AG04450 (cell line): ENCODE data around the gene FEN1. TPM values are rescaled to one million over a fixed set of nuclear protein-coding genes. Genes with fewer than 3 reads are reported as not detected.
A peak's percentile ranks its signal among the peaks of the same experiment; 100 is the strongest.

Experiments
- CTCF ChIA-PET: fragments of 300-600, 350-600 bp; formaldehyde crosslinking; extraction: SDS; loops from one replicate; lab custom pipeline; 2022; ENCODE audit warnings: antibody characterized with exemption, inconsistent platforms; lab: Charles Lee
- POLR2A ChIA-PET: fragments of 350-600 bp; formaldehyde crosslinking; extraction: SDS; loops from one replicate; lab custom pipeline; 2021; ENCODE audit warnings: antibody characterized with exemption, inconsistent platforms; lab: Yijun Ruan, JAX
- DNase-seq: peaks from one replicate; pipeline ENCODE4 v3.0.0-alpha.2; 2011; ENCODE audit warnings: low read depth, low spot score
- H3K27ac ChIP-seq: one replicate; pipeline ENCODE4 v1.5.1; 2012; ENCODE audit warnings: low read depth, low read length, control low read depth
- H3K27me3 ChIP-seq: one replicate; pipeline ENCODE4 v1.6.0; 2012; ENCODE audit warnings: low read length; ENCODE audit not compliant: control insufficient read depth, insufficient read depth
- H3K4me3 ChIP-seq: 2 replicates; pipeline ENCODE4 v1.5.1; 2011; ENCODE audit warnings: mild to moderate bottlenecking, low read depth, low read length, control low read depth
- H3K9me3 ChIP-seq: 2 replicates; pipeline ENCODE4 v1.5.1; 2012; ENCODE audit warnings: low read length; ENCODE audit not compliant: control insufficient read depth, insufficient read depth
- polyA minus RNA-seq: library from RNA; depleted of rRNA, polyadenylated mRNA; stranded (reverse); fragments of >200 nt; gene quantifications from 2 replicates; pipeline ENCODE4 v1.2.3, GENCODE V29; 2011; rRNA and poly(A)+ RNA removed
- polyA plus RNA-seq: library from polyadenylated mRNA; depleted of rRNA; stranded (reverse); fragments of >200 nt; gene quantifications from 2 replicates; pipeline ENCODE4 v1.2.3, GENCODE V29; 2011; rRNA removed
- TF ChIP-seq, protein P1 (sequence below): IDR thresholded peaks from 2 replicates; pipeline ENCODE4 v1.5.1; 2011; ENCODE audit warnings: low read depth, low read length, control low read depth, inconsistent platforms

The FEN1 gene
- polyA plus RNA-seq (7.1 and 8.4 TPM in 2 replicates), polyA minus RNA-seq (8.6 and 10.3 TPM in 2 replicates)

DNA sequence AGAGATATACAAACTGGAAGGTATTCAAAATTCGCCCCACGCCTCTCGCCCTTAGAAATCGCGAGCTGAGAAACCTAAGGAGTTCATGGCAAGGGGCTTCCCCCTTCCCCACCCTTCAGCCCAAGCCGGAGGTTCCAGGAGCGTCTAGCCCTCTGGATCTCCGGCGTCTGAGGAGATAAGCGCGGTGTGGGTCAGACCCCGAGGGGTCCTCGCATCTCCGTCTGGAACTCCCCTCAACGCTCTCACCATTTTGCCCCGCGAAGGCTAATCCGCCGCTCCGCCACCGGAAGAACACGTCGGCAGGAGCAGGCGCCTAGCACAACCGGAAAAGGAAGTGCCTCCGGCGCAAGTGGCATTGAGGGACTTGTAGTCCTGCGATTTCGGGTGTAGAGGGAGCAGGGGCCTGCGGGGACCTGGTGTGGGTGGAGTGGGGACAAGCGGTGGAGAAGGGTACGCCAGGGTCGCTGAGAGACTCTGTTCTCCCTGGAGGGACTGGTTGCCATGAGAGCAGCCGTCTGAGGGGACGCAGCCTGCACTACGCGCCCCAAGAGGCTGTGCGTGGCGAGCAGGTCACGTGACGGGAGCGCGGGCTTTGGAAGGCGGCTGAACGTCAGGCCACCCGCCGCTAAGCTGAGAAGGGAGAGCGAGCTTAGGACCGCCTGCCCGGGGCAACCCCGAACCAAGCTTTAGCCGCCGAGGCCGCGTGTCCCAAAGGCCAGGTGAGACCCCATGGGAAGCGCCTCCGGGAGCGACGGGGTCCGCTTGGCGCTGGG, at the start of gene FEN1, which contains the start of gene TMEM258:
Gene FEN1 (plus strand): TSS at position 602 of the 773 bp plus-strand sequence. CDS start 2,451 bp downstream, outside the sequence.
Gene TMEM258 (minus strand): TSS at position 290 of the 773 bp plus-strand sequence. CDS start 41 bp downstream, at position 249.
- TF ChIP-seq, protein P1, sequence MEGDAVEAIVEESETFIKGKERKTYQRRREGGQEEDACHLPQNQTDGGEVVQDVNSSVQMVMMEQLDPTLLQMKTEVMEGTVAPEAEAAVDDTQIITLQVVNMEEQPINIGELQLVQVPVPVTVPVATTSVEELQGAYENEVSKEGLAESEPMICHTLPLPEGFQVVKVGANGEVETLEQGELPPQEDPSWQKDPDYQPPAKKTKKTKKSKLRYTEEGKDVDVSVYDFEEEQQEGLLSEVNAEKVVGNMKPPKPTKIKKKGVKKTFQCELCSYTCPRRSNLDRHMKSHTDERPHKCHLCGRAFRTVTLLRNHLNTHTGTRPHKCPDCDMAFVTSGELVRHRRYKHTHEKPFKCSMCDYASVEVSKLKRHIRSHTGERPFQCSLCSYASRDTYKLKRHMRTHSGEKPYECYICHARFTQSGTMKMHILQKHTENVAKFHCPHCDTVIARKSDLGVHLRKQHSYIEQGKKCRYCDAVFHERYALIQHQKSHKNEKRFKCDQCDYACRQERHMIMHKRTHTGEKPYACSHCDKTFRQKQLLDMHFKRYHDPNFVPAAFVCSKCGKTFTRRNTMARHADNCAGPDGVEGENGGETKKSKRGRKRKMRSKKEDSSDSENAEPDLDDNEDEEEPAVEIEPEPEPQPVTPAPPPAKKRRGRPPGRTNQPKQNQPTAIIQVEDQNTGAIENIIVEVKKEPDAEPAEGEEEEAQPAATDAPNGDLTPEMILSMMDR = no peak
- peak; percentile 88 for DNase-seq
- POLR2A ChIA-PET = interaction anchor here (0.8 to 2.3 kb wide), 5 partner anchors 13 to 935 kb away, joined by 3 to 13 read pairs (median 3); partner anchors contain the start of gene HNRNPUL2

DNA sequence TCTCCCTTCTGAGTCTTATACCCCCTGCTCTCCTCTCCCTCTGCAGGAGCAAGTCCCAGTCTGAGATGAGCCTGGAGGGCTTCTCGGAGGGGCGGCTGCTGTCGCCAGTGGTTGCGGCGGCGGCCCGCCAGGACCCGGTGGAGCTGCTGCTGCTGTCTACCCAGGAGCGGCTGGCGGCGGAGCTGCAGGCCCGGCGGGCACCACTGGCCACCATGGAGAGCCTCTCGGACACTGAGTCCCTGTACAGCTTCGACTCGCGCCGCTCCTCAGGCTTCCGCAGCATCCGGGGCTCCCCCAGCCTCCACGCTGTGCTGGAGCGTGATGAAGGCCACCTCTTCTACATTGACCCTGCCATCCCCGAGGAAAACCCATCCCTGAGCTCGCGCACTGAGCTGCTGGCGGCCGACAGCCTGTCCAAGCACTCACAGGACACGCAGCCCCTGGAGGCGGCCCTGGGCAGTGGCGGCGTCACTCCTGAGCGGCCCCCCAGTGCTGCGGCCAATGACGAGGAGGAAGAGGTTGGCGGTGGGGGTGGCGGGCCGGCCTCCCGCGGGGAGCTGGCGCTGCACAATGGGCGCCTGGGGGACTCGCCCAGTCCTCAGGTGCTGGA, 49.1 kb upstream of the FEN1 start:
- H3K27ac ChIP-seq = no peak overlapping the region
- TF ChIP-seq, protein P1 = no peak
- no peak for DNase-seq
- H3K27me3 ChIP-seq = no peaks in the 10 kb centered on the region
- POLR2A ChIA-PET = no interaction called here
- H3K9me3 ChIP-seq = no peaks in the 10 kb centered on the region; the same call in 1 of the 2 replicates
- CTCF ChIA-PET = interaction anchor here (6.9 kb wide), 1 partner anchor 10 kb away, joined by 54 read pairs; no protein-coding TSS in a partner anchor
- H3K4me3 ChIP-seq = no peak overlapping the region

More for the DNA sequence above, at the start of gene FEN1, which contains the start of gene TMEM258:
- Histone ChIP-seq H3K4me3 (peak within 1 kb of the TSS; percentile 96), H3K27me3 (no peaks in the 10 kb centered on the region), H3K9me3 (no peaks in the 10 kb centered on the region; the same call in 1 of the 2 replicates), H3K27ac (peak within 1 kb of the TSS; percentile 100)
- CTCF ChIA-PET = interaction anchor here (0.9 to 3.2 kb wide), 4 partner anchors 43 to 316 kb away, joined by 4 to 12 read pairs (median 10); no protein-coding TSS in a partner anchor

DNA sequence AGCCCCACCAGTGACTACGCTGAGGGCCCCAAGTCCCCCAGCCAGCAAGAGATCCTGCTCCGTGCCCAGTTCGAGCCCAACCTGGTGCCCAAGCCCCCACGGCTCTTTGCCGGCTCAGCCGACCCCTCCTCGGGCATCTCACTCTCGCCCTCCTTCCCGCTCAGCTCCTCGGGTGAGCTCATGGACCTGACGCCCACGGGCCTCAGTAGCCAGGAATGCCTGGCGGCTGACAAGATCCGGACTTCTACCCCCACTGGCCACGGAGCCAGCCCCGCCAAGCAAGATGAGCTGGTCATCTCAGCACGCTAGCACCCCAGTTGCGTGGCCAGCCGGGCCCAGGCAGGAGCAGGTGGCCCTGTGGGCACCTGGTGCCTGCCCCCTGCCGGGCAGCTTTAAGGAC, 48.5 kb upstream of the FEN1 start:
- Histone ChIP-seq H3K27ac (no peak overlapping the region), H3K27me3 (no peaks in the 10 kb centered on the region), H3K9me3 (no peaks in the 10 kb centered on the region; the same call in 1 of the 2 replicates), H3K4me3 (no peak overlapping the region)
- TF ChIP-seq, protein P1 = no peak
- ChIA-PET CTCF (interaction anchor here (6.9 kb wide), 1 partner anchor 11 kb away, joined by 54 read pairs; no protein-coding TSS in a partner anchor), POLR2A (no interaction called here)
- DNase-seq = no peak

DNA sequence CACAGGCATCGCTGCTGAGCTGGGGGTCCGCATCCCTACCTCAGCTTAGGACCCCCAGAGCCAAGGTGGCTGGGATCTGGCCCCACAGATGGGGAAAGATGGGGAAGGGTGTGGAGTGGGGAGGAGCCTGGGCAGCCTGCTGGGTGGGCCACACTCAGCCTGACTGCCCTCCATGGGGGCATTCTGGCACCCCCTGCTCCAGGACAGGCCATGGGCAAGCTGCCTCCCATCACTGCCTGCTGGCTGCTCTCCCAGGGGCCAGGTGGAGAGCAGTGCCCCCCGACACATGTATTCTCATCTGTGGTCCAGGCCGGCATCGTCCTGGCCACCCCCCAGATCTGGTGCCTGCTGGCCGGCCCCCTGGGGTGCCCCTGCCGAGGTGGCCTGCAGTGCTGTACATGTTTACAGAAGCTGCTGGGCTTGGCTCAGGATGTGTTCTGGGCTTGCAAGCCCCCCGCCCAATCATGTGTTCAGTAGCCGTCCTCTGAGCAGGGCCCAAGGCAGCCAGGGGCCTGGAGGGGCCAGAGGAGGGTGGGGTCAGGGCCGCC, 48.0 kb upstream of the FEN1 start:
- TF ChIP-seq, protein P1 = no peak
- H3K27me3 ChIP-seq = no peaks in the 10 kb centered on the region
- POLR2A ChIA-PET = interaction anchor here (0.6 kb wide), 1 partner anchor 55 kb away, joined by 5 read pairs; no protein-coding TSS in a partner anchor
- H3K27ac ChIP-seq = no peak overlapping the region
- no peak overlapping the region for H3K4me3 ChIP-seq
- DNase-seq = no peak
- CTCF ChIA-PET = interaction anchor here (6.9 kb wide), 1 partner anchor 11 kb away, joined by 54 read pairs; no protein-coding TSS in a partner anchor
- H3K9me3 ChIP-seq = no peaks in the 10 kb centered on the region; the same call in 1 of the 2 replicates
